ENCODE data around the gene ANKRD2. TPM values are rescaled to one million over a fixed set of nuclear protein-coding genes. Genes with fewer than 3 reads are reported as not detected.

Gene ANKRD2
- total RNA-seq, 1 experiment from 2014 or later, result 0.98 TPM

GRCh38 chr10:97534746-97535367, 37.7 kb upstream of the ANKRD2 start:
- H3K36me3 ChIP-seq (ENCODE audit: control insufficient read depth, insufficient read depth, low read length), result no peaks in the 10 kb centered on the region
- no peak for TF ChIP-seq SIN3A (IDR thresholded peaks at IDR 0.05; ENCODE audit: borderline replicate concordance, insufficient read depth, low read depth, low read length)
- no peak for TF ChIP-seq POLR2AphosphoS5 (IDR thresholded peaks at IDR 0.05; ENCODE audit: low read depth, low read length)
- TF ChIP-seq CTCF (IDR thresholded peaks at IDR 0.05), result peak; percentile 89
- no peak for TF ChIP-seq REST (IDR thresholded peaks at IDR 0.05; ENCODE audit: insufficient read depth in 1 of 2, low read depth in 2 of 2, low read length in 1 of 2)
- TF ChIP-seq TCF7L2 (IDR thresholded peaks at IDR 0.05; ENCODE audit: low read depth, low read length), result no peak
- DNase-seq (ENCODE audit: low read depth, low spot score) (peak; percentile 10), ATAC-seq (peak; percentile 59)
- in situ Hi-C loops (cut with HindIII; ENCODE audit: low pct_unique_long_range_greater_than_20kb, low sequenced_read_pairs), result no loop called here
- ChIA-PET POLR2A (interaction anchor here (0.6 kb wide), 1 partner anchor 40 kb away, joined by 3 read pairs; no protein-coding TSS in a partner anchor), CTCF (interaction anchor here (0.6 to 2.5 kb wide), 6 partner anchors 18 to 92 kb away, joined by 3 to 13 read pairs (median 5); no protein-coding TSS in a partner anchor)
- BruUV-seq (replicated peaks), result no TSS peak
- peaks cover 40% of the 10 kb centered on the region for H3K4me1 ChIP-seq (ENCODE audit: control insufficient read depth, insufficient read depth, low read length)
- intact Hi-C loops (cut with micrococcal nuclease; ENCODE audit: unreplicated experiment), result no loop called here
- no peak overlapping the region for H3K4me3 ChIP-seq (ENCODE audit: low read depth in 2 of 2, low read length in 2 of 2)
- no peaks in the 10 kb centered on the region for H3K9me3 ChIP-seq (ENCODE audit: control insufficient read depth, insufficient read depth, low read depth, low read length)
- H3K27ac ChIP-seq (ENCODE audit: low read length), result no peak overlapping the region
- H3K27me3 ChIP-seq (ENCODE audit: control insufficient read depth, insufficient read depth, low read length), result no peaks in the 10 kb centered on the region

GRCh38 chr10:97537186-97537869, 35.3 kb upstream of the ANKRD2 start:
- Histone ChIP-seq H3K36me3 (ENCODE audit: control insufficient read depth, insufficient read depth, low read length) (no peaks in the 10 kb centered on the region), H3K27ac (ENCODE audit: low read length) (0 out of 2 replicates have a peak overlapping the region, but pooled peaks have one; percentile 18), H3K9me3 (ENCODE audit: control insufficient read depth, insufficient read depth, low read depth, low read length) (no peaks in the 10 kb centered on the region), H3K4me3 (ENCODE audit: low read depth in 2 of 2, low read length in 2 of 2) (no peak overlapping the region), H3K4me1 (ENCODE audit: control insufficient read depth, insufficient read depth, low read length) (peaks cover 50% of the 10 kb centered on the region), H3K27me3 (ENCODE audit: control insufficient read depth, insufficient read depth, low read length) (no peaks in the 10 kb centered on the region)
- in situ Hi-C loops (cut with HindIII; ENCODE audit: low pct_unique_long_range_greater_than_20kb, low sequenced_read_pairs), result no loop called here
- ChIA-PET POLR2A (no interaction called here), CTCF (interaction anchor here (0.7 kb wide), 2 partner anchors 15 to 17 kb away, joined by 3 to 11 read pairs; no protein-coding TSS in a partner anchor)
- intact Hi-C loops (cut with micrococcal nuclease; ENCODE audit: unreplicated experiment), result no loop called here
- DNase-seq (ENCODE audit: low read depth, low spot score) (no peak), ATAC-seq (no peak)
- TF ChIP-seq CTCF (IDR thresholded peaks at IDR 0.05) (no peak), TCF7L2 (IDR thresholded peaks at IDR 0.05; ENCODE audit: low read depth, low read length) (no peak), REST (IDR thresholded peaks at IDR 0.05; ENCODE audit: insufficient read depth in 1 of 2, low read depth in 2 of 2, low read length in 1 of 2) (no peak), POLR2AphosphoS5 (IDR thresholded peaks at IDR 0.05; ENCODE audit: low read depth, low read length) (no peak), SIN3A (IDR thresholded peaks at IDR 0.05; ENCODE audit: borderline replicate concordance, insufficient read depth, low read depth, low read length) (no peak)
- BruUV-seq (replicated peaks), result no TSS peak

Measured in Panc1 (cell line).